ENCODE measurements around the gene XAGE2.
"Not testable (repeated sequence)": the region's sequence is repeated elsewhere in the genome, so short reads cannot be mapped to it uniquely, and the experiment has no call there.

XAGE2 gene

GRCh38 chrX:52368368-52369055 lies at the start of gene XAGE2:
Gene XAGE2 (plus strand): TSS chrX:52369021. CDS start chrX:52370015, 994 bp downstream.
- 0 out of 2 replicates have a peak, but pooled peaks cover 3% of the 10 kb centered on the region for H3K9me3 ChIP-seq (ENCODE audit: control insufficient read depth, insufficient read depth, low read length)
- no peaks in the 10 kb centered on the region for H3K36me3 ChIP-seq (ENCODE audit: insufficient read depth, low read length)
- no peaks in the 10 kb centered on the region for H3K4me1 ChIP-seq (ENCODE audit: insufficient read depth, low read length)
- H3K9ac ChIP-seq (ENCODE audit: low read depth, low read length): no peak within 1 kb of the TSS

DNA sequence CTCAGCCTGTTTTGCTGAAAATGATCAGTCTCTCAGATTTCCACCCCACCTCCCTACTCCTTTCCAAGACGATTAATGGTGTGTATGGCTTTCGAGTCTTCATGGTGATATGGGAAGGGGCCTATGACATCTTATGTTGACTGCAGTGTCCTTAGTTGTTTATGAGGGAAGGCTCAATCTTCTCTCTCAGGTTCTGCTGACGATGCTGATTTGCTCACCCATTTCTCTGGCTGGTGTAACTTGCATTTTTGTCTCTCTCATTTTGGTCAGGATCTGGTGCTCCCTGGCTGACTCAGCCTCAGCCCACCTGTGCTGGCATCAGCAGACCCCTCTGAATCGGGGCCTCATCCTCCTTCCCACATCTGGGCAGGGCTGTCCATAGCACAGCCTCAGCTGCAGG lies 31.4 kb upstream of the XAGE2 start:
- no peaks in the 10 kb centered on the region for H3K36me3 ChIP-seq (ENCODE audit: insufficient read depth, low read length)
- H3K9me3 ChIP-seq (ENCODE audit: control insufficient read depth, insufficient read depth, low read length): no peaks in the 10 kb centered on the region
- no peak overlapping the region for H3K9ac ChIP-seq (ENCODE audit: low read depth, low read length)
- no peaks in the 10 kb centered on the region for H3K4me1 ChIP-seq (ENCODE audit: insufficient read depth, low read length)

- Histone ChIP-seq H3K9ac (ENCODE audit: low read depth, low read length) (no peak overlapping the region), H3K4me1 (ENCODE audit: insufficient read depth, low read length) (no peaks in the 10 kb centered on the region), H3K9me3 (ENCODE audit: control insufficient read depth, insufficient read depth, low read length) (no peaks in the 10 kb centered on the region), H3K36me3 (ENCODE audit: insufficient read depth, low read length) (no peaks in the 10 kb centered on the region; the same call in 1 of the 2 replicates)
Observed at GRCh38 chrX:52341493-52341892, 27.3 kb upstream of the XAGE2 start.

DNA sequence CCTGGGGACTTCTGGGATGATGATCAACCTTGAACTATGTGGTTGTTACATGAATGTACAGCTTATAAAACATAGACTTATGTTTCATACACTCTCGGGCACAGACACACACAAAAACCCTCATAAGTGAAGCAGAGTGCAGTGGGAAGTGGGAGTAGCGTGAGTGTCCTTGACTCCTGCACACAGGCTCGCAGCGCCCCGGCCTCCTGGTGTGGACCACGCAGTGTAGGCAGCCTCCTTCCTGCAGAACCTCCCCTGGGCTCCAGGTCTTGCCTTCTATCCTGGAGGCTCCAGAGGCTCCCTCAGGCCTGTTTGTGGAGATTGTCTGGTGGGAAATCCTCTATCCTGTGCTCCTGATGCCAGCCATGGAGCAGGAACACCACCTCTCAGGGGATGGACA lies 25.7 kb upstream of the XAGE2 start:
- not testable (repeated sequence) for H3K9me3 ChIP-seq (ENCODE audit: control insufficient read depth, insufficient read depth, low read length); H3K9ac ChIP-seq (ENCODE audit: low read depth, low read length); H3K4me1 ChIP-seq (ENCODE audit: insufficient read depth, low read length); H3K36me3 ChIP-seq (ENCODE audit: insufficient read depth, low read length)

DNA sequence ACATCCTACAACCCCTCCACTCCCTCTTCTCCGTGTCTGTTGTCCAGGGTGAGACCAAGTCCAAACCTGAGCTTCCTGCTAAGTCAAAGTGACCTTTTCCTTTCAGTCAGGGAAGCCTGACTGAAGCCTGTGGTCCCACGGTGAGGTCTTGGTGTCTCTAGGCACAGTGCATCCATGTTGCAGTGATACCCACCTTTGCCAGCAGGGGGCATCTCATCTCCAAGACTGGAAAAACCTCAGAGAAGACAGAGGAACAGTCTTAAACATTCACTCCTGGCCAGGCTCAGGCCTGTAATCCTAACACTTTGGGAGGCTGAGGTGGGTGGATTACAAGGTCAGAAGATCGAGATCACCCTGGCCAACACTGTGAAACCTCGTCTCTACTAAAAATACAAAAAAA lies 23.4 kb upstream of the XAGE2 start:
- H3K4me1 ChIP-seq (ENCODE audit: insufficient read depth, low read length); H3K36me3 ChIP-seq (ENCODE audit: insufficient read depth, low read length); H3K9me3 ChIP-seq (ENCODE audit: control insufficient read depth, insufficient read depth, low read length); H3K9ac ChIP-seq (ENCODE audit: low read depth, low read length): not testable (repeated sequence)

GRCh38 chrX:52346174-52347165 lies 22.4 kb upstream of the XAGE2 start:
- Histone ChIP-seq H3K36me3 (ENCODE audit: insufficient read depth, low read length) (no peaks in the 10 kb centered on the region; the same call in 1 of the 2 replicates), H3K9me3 (ENCODE audit: control insufficient read depth, insufficient read depth, low read length) (no peaks in the 10 kb centered on the region), H3K9ac (ENCODE audit: low read depth, low read length) (no peak overlapping the region)

GRCh38 chrX:52349681-52350080 lies 19.1 kb upstream of the XAGE2 start:
- Histone ChIP-seq H3K9me3 (ENCODE audit: control insufficient read depth, insufficient read depth, low read length) (no peaks in the 10 kb centered on the region), H3K9ac (ENCODE audit: low read depth, low read length) (no peak overlapping the region), H3K36me3 (ENCODE audit: insufficient read depth, low read length) (no peaks in the 10 kb centered on the region), H3K4me1 (ENCODE audit: insufficient read depth, low read length) (peaks cover 15% of the 10 kb centered on the region)

More at GRCh38 chrX:52346174-52347165, 22.4 kb upstream of the XAGE2 start:
- no peaks in the 10 kb centered on the region for H3K4me1 ChIP-seq (ENCODE audit: insufficient read depth, low read length)

- no peaks in the 10 kb centered on the region for H3K36me3 ChIP-seq (ENCODE audit: insufficient read depth, low read length)
- peaks cover 15% of the 10 kb centered on the region for H3K4me1 ChIP-seq (ENCODE audit: insufficient read depth, low read length)
- H3K9me3 ChIP-seq (ENCODE audit: control insufficient read depth, insufficient read depth, low read length): no peaks in the 10 kb centered on the region
- no peak overlapping the region for H3K9ac ChIP-seq (ENCODE audit: low read depth, low read length)
Observed at GRCh38 chrX:52352551-52352950, 16.3 kb upstream of the XAGE2 start.

DNA sequence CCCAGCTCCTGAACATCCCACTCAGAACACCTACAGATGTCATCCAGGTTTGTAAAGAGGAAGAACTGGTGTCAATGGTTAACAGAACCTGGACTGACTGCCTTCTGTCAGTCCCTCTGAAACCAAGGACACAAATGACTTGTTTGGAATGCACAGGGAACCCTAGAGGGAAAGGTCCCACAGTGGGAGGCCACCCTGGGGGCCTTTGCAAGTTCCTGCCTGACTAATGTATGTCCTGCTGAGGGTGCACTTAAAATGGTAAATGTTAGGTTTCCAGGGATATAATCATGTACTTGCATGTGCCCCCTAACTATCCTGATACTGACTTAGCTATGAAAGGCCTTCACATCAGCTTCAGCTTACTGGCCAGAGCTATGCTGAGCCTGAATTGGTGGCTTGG lies 15.0 kb upstream of the XAGE2 start:
- Histone ChIP-seq H3K9ac (ENCODE audit: low read depth, low read length) (no peak overlapping the region), H3K9me3 (ENCODE audit: control insufficient read depth, insufficient read depth, low read length) (no peaks in the 10 kb centered on the region), H3K4me1 (ENCODE audit: insufficient read depth, low read length) (peaks cover 15% of the 10 kb centered on the region), H3K36me3 (ENCODE audit: insufficient read depth, low read length) (no peaks in the 10 kb centered on the region)

DNA sequence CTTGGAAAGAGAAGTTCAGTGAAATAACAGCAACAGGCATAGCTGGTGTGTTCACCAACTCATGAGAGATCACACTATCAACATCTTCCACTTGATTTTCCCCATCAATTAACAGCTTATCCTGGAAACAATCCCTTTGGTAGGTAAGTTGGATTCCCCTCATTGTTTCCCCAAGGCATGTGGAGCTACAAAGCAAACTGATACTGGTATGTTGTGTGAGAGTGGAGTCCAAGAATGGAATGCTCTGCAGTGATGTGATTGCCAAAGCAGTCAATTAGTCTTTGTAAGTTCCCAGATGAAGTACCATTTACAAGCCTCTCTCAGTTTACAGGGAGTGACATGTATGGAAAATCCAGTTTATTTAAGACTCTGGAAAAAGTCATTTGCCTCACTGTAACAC lies 13.7 kb upstream of the XAGE2 start:
- Histone ChIP-seq H3K9me3 (ENCODE audit: control insufficient read depth, insufficient read depth, low read length) (no peaks in the 10 kb centered on the region), H3K36me3 (ENCODE audit: insufficient read depth, low read length) (no peaks in the 10 kb centered on the region), H3K9ac (ENCODE audit: low read depth, low read length) (no peak overlapping the region), H3K4me1 (ENCODE audit: insufficient read depth, low read length) (peaks cover 15% of the 10 kb centered on the region)

DNA sequence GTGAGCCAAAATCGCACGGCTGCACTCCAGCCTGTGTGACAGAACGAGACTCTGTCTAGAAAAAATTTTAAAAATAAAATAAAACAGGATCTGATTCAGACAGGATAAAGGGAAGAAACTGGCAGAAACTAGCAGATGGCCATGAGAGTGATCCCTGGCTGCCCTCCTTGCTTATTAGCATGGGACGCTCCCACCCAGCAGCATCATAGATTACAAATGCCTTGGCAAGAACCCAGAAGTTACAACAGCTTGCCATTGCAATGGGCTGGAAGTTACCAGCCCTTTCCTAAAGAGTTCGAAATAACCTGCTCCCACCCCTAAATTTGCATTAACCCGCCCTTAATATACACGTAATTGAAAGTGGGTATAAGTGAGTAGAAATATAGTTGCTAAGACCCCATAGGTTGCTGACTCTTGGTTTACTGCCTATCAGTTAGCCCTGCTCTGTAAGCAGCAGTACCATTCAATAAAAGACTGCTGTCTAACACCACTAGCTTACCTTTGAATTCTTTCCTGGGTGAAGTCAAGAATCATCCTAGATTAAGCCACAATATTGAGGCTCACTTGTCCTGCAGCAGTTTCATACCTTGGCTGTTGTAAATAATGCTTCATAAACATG lies 9.1 kb upstream of the XAGE2 start:
- no peaks in the 10 kb centered on the region for H3K4me1 ChIP-seq (ENCODE audit: insufficient read depth, low read length)

GRCh38 chrX:52361941-52362340 lies 6.9 kb upstream of the XAGE2 start:
- no peak overlapping the region for H3K9ac ChIP-seq (ENCODE audit: low read depth, low read length)
- no peaks in the 10 kb centered on the region for H3K4me1 ChIP-seq (ENCODE audit: insufficient read depth, low read length)
- H3K36me3 ChIP-seq (ENCODE audit: insufficient read depth, low read length): no peaks in the 10 kb centered on the region
- no peaks in the 10 kb centered on the region for H3K9me3 ChIP-seq (ENCODE audit: control insufficient read depth, insufficient read depth, low read length)

More for the DNA sequence above, 9.1 kb upstream of the XAGE2 start:
- H3K9ac ChIP-seq (ENCODE audit: low read depth, low read length): no peak overlapping the region
- no peaks in the 10 kb centered on the region for H3K9me3 ChIP-seq (ENCODE audit: control insufficient read depth, insufficient read depth, low read length)
- H3K36me3 ChIP-seq (ENCODE audit: insufficient read depth, low read length): no peaks in the 10 kb centered on the region

DNA sequence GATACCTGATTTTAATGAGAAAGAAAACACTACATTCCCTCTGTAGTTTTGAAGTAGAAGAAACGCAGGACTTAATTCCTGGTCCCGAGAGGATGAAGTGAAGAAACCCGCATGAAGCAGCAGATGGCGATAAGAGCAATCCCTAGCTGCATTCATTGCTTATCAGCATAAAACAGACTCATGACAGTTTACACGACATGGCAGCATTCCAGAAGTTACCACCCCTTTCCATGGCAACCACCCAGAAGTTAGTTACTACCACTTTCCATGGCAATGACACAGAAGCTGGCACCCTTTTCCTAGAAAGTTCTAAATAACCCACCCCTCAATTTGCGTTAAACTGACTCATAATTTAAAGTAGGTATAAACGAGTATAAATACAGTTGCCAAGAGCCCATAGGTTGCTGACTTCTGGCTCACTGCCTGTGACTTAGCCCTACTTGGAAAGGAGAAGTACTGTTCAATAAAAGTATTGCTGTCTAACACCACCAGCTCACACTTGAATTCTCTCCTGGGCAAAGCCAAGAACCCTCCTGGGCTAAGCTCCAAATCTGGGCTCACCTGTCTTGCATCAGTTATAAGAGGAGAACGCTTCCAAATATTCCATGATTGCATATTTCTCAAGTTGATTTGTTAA lies 5.5 kb upstream of the XAGE2 start:
- Histone ChIP-seq H3K9ac (ENCODE audit: low read depth, low read length) (no peak overlapping the region), H3K36me3 (ENCODE audit: insufficient read depth, low read length) (no peaks in the 10 kb centered on the region), H3K4me1 (ENCODE audit: insufficient read depth, low read length) (no peaks in the 10 kb centered on the region), H3K9me3 (ENCODE audit: control insufficient read depth, insufficient read depth, low read length) (0 out of 2 replicates have a peak, but pooled peaks cover 3% of the 10 kb centered on the region)

DNA sequence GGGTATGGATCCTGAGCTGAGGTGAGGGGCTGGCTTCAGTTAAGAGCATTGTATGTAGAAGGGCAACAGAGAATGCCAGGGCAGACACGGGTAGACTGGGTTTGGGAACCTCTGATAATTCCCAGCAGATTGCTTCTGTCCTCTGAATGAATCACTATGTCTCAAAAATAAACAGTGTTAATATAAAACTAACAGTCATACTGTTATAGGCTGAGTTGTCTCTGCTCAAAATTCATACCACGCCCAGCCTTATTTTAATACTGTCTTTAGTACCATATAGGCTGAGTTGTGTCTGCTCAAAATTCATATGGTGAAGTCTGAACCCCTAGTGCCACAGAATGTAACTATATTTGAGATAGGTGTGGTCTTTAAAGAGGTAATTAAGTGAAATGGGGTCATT lies 10.0 kb downstream of the XAGE2 start:
- H3K9ac ChIP-seq (ENCODE audit: low read depth, low read length): no peak overlapping the region
- no peaks in the 10 kb centered on the region for H3K4me1 ChIP-seq (ENCODE audit: insufficient read depth, low read length)
- no peaks in the 10 kb centered on the region for H3K9me3 ChIP-seq (ENCODE audit: control insufficient read depth, insufficient read depth, low read length)
- no peaks in the 10 kb centered on the region for H3K36me3 ChIP-seq (ENCODE audit: insufficient read depth, low read length)

All from ES-I3 (cell line).